ENCODE data around the gene CASTOR1.

DNA sequence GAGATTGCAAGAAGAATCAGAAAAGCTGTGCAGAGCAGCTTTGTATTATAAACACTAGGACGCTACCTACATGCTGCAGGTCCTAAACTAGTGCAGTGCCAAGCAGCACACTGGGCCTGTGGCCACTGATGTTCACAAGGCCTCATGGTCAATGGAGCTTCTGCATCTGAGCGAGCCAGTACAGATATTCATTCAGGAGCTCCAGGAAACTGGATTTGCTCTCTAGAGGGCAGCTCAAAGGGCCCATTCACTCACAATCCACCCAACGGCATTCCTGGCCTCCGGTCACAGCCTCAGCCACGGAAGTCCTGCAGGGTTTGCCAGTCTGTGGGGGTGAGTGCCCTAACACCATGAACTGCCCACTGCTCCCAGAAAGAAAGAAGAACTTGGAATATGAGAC, 43.2 kb upstream of the CASTOR1 start:
- TF ChIP-seq GLIS1 (tag by site-specific recombination; IDR thresholded peaks at IDR 0.05), result no peak
- no peak for TF ChIP-seq ZNF747 (tag by site-specific recombination; IDR thresholded peaks at IDR 0.05)
